Activated T-cell treated with anti-CD3 and anti-CD28 coated beads for 4 hours (primary cell): ENCODE data around the gene CLEC2B.

Experiments used
- DNase-seq: peaks from one replicate; pipeline ENCODE4 v3.0.0-alpha.2; 2020

Gene CLEC2B

DNA sequence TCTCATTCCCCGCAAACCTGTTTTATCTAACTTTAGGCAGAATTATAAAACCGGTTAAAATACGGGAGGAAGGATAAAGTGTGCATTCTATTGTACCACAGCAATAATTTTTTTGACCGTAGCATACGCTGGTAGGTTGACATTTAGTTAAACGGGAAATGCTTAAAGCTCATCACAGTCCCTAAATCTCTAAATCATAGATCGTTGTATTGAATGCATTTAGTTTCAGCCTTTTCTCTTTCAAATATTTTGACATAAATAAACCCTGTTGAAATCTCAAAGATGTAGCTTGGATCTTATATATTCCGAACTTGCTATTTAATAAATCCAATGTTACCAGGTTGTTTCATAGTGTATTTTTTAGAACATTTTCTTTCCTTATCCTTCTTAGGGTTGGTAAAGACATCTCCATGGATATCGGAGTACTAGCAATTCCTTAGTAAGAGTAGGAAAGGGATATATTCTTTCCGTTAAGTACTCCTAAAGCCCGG, 798 bp downstream of the CLEC2B start:
- DNase-seq = no peak

DNA sequence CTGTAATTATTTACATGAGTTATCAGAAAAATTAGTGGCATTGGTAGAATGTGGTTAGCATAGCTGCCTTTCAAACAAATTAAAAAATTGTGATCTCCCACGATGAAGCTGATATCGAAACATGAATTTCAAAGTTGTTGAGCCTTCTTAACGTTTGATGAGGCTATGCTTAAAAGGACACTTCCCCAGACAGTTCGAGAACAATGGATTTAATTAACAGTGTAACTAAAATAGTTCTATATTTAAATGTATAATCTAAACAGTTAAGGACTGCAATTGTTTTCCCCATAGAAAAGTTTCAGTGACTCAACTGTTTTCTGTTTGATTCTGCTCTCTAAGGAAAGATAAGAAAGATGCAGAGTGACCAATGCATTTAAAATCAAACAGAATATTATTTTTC, 1.6 kb downstream of the CLEC2B start:
- DNase-seq = no peak

DNA sequence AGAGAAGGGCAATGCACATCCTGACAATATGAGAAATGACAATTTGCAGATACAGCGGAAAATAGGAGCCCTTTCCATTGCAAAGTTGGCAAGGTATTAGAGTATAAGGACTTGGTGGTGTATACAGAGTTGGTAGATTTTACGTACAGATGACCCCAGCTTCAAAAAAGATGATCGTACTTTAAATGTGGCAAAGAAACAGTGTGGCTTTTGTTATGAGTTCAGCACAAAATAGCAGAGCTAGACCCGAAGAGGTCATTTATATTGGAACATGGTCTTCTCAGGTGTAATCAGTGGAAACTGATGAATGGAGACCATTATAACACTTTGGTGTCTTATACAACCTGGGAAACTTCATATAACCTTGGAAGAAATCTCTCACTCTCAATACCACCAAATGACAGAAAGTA, 2.3 kb downstream of the CLEC2B start:
- no peak for DNase-seq

DNA sequence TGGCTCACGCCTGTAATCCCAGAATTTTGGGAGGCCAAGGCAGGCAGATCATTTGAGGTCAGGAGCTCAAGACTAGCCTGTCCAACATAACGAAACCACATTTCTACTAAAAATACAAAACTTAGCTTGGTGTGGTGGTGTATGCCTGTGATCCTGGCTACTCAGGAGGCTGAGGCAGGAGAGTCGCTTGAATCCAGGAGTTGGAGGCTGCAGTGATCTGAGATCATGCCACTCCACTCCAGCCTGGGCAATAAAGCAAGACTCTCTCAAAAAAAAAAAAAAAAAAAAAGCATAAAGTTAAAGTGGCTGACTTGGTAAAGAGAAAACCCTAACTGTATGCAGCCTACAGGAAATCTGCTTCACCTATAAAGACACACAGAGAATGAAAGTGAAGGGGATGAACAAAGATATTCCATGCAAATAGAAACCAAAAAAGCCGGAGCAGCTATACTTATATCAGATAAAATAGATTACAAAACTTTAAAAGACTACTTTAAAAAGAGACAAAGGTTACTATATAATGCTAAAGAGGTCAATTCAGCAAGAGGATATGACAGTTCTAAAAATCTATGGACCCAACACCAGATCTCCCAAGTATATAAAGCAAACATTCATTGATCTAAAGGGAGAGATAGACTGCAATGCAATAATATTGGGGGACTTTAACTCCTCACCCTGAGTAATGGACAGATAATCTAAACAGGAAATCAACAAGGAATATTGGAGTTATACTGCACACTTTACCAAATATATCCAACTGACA, 4.1 kb downstream of the CLEC2B start:
- DNase-seq = no peak

DNA sequence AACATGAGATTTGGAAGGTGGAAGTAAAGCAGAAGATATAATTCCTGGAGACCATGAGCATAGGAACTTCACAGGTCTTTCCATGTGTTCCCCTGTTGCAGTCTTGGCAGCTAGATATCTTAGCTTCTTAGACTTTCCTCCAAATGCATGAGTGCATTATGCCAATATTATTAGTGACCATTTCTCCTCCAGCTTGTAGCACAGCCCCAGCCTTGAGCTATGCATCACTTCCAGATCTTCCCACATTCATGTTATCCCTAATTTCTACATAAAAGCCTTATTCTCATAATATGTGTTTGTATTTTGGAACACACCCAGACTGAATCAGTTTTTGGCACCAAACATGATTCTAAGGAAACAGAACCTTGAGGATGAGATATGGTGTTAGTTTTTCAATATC, 11.0 kb downstream of the CLEC2B start:
- no peak for DNase-seq

DNA sequence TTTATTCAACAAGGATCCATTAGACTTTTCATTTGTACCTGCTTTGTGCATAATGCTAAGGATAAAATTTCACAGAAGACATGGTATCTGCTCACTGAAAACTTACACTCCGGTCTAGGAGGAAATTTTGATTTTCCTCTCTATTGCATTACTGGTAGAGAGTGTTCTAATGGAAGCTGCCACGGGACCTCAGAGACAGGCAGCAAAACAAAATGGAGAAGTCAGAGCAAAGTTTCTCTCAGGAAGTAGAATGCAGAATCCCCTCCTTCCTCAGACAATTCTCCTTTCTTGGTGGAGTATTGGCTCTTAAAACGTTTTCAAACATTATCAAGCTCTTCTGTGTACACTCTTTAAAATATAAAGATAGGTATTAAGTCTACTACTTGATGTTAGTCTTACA, 12.3 kb downstream of the CLEC2B start:
- no peak for DNase-seq

DNA sequence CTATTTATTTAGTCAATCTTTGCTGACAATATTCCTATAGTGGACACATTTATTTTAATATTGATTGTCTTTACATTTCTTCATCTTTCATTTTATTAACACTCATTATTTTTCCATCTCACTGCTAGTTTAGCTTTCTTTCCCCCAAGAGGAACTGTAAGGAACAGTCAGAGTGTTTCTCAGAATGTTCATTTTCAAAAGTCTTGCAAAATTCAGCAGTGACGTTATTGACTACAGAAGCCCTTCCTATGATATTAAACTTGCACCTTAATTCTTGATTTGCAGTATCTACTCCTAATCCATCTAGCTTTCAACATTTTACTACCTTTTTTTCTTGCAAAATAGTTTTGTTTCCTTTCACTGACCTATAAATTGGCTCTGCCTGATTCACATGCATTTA, 13.0 kb downstream of the CLEC2B start:
- no peak for DNase-seq

DNA sequence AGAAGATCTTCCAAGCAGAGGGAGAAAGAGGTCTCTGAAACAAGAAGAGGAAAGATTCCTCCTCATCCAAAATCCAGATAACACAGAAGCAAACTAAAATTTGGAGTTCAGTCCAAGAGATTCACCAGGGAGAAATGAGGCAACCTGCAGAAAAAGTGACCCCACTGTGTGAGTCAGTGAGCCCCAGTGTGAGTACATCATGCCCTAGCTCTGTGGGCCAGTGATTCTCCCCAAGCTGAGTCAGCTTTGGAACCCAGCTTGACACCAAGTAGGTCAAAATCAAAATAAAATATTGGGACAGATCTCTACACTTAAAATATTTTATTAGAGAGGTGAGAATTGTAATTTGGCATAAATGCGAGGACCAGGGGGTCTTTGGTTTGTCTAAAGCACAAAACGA, 17.2 kb downstream of the CLEC2B start:
- no peak for DNase-seq

DNA sequence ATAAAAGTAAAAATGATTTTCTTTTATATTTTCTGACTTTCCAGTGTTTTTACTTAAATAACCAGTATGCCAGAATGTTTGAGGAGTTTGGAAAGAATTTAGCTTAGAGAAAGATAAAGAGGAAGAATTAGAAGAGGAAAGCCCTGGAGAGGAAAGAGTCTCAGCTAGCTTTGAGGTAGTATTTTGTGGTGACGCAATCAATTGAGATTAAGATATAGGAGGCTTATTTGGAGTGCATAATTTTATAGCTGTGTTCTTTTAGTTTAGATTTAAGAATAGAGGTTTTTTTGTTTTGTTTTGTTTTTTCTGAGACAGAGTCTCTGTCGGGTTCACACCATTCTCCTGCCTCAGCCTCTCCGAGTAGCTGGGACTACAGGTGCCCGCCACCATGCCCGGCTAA, 18.1 kb downstream of the CLEC2B start:
- no peak for DNase-seq

DNA sequence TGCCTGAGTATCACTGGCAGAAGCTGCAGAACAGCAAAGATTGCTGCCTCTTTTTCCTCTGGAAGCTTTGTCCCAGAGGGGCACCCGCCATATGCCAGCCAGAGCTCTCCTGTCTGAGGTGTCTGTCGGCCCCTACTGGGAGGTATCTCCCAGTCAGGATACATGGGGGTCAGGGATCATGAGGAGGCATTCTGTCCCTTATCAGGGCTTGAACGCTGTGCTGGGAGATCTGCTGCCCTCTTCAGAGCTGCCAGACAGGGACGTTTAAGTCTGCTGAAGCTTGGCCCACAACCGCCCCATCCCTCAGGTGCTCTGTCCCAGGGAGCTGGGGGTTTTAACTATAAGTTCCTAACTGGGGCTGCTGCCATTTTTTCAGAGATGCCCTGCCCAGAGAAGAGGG, 20.3 kb downstream of the CLEC2B start:
- DNase-seq = no peak

DNA sequence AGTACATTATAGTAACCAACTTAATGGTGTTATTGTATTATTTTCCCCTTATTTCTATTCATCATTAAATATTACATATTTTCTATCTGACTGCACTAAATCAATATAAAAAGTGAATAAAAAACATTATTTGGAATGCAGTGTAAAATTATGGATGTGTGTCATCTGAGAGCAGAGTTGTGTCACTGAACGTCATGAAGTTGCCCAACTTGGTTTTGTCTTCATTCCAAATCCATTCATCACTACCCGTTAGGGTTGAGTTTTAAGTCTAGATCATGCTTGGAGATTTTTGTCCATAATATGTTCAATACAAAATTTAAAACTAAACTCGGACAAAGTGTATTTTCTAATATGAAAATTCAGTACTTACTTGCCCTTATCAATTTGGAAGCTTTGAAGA, 25.7 kb downstream of the CLEC2B start:
- DNase-seq = no peak

DNA sequence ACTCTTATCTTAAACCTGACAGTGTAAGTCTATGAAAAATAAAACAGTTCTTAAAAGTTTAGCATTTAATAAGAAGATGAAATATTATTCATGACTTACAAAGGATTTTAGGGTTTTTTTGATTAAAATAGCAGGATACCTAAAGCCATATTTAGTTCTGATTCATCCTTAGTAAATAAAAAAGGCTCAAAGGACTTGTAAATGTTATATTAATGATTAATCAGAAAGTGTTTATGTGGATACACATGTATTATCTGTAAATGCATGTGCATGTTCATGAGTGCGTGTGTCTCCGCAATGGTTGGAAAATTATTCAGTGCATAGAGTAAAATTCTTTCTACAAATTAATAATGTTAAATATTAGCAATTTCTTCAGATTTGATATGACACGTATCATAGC, 37.4 kb downstream of the CLEC2B start:
- DNase-seq = no peak

DNA sequence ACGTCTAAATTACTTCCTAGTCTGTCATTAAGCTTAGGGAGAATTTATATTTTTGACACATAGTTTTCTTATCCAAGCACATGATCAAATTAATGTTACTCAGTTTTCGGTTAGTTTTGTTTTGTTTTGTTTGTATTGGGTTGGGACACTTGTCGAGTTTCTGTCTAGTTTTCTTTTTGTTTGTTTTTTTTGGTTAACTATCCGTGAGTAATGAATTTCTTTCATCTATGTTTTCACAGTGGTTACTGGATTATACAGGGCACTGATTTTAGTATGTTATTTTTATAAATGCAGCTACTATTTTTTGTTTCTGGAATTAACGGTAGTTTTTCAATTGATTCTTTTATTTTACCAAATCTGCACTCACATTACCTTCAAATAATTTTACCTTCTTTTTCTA, 39.2 kb downstream of the CLEC2B start:
- no peak for DNase-seq

DNA sequence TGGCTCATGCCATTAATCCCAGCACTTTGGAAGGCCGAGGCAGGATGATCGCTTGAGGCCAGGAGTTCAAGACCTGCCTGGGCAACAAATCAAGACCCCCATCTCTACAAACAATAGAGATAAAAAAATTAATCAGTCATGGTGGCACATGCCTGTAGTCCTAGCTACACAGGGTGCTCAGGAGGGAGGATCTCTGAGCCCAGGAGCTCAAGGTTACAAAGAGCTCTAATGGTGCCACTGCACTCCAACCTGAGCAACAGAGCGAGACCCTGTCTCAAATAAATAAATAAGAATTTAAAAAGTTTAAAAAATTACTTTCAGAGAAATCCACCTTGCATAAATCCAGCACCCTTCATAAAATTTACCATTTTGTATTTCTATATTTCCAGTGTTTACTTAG, 39.7 kb downstream of the CLEC2B start:
- no peak for DNase-seq

DNA sequence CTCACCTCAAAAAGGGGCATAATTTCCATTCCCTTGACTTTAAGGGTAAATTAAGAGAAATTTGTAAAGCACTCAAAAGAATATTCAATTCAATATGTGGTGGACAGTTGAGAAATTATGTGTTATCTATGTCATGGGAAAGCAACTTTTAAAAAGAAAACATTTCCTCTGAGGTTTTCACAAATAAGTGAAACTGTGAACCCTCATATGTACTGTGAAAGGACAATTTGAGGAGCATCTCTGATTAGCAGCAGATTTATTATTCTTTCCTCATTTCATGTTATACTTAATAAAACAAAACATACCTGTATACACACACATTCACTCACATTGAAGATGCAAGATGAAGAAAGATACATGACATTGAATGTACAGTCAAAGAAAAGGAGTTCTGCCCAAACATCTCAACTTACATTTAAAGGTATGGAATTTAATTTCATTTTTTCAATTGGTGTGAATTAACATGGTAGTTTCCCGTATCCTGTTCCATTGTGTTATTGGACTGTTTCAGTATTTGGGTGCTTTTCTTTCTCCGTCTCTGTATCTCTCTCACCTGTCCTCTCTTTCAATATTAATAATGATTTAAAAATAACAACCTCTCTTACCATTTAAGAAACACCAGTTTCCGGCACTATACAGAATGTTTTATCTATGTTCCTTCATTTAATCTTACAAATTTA, 41.8 kb downstream of the CLEC2B start, which contains the start of gene KLRF1:
TSS of gene KLRF1 (plus strand) at position 273 of the 680 bp plus-strand sequence. CDS start at position 337, 64 bp downstream.
- no peak for DNase-seq

DNA sequence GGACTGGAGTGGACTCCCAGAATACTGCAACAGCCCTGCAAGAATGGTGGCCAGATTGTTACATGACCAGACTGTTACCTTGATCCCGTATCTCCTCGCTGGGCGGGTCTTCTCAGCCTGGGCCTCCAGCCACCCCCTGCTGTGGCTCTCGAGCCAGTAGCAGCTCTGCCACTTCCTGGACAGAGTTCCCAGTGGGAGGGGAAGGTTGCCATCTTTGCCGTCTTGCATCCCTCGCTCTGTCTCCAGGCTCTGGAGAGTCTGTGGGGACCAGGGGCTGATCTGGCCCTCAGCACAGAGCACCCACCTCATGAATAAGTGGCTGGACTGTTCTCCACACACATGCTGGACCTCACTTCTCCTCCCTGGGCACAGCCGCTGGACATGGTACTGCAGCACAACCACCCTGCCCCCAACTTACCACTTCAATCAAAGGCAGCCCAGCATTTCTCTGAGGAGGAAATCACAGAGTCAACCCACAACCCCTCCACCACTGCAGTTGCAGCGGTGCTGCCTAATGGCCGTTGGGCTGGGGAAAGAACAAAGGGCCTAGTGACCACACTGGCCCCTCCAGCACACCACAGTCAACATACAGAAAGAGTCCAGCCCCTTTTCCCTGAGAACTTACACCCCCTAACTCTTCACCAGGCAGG, 48.7 kb downstream of the CLEC2B start:
- DNase-seq = no peak

DNA sequence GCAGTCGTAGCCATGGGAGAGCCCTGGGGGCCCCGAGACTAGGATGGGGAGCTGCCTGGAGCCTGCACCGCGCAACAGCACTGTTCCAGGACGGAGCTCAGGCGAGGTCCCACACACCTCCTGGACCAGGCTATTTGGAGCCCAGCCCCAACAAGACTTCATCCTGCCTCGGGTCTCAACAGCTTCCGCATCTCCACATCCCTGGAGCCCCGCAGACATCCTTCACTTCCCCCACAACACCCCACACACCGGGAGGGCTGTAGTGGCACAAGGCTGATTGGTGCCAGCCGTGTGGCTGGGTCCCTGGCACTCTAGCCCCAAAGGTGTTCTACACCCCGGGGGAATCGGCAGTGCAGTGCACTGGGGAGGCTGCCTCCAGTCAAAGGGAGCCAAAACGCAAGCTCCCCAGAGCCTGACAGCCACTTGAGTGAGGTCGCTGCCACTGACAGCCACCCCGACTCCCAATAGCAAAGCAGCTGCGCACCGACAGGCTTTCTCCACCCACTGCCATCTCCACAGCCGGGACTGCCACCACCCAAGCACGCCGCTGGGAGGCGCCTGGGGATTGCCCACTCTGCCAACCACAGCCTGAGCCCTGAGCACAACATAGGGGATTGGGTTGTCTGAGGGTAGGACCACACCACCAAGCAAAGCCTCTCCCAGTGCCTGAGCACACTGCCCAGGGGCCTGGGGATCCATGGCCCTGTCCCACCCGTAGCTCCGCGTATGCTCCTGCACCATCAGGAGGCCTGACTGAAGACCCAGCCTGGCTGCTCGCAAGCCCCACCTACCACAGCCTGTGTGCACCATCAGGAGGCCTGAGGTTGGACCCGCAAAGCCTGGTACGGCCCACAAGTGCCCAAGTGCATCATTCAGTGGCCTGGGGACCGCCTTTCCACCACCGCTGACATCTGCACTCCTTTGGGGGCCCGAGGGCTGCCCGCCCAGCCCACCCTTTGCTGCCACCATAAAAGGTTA, 55.0 kb downstream of the CLEC2B start:
- DNase-seq = peak; percentile 90

DNA sequence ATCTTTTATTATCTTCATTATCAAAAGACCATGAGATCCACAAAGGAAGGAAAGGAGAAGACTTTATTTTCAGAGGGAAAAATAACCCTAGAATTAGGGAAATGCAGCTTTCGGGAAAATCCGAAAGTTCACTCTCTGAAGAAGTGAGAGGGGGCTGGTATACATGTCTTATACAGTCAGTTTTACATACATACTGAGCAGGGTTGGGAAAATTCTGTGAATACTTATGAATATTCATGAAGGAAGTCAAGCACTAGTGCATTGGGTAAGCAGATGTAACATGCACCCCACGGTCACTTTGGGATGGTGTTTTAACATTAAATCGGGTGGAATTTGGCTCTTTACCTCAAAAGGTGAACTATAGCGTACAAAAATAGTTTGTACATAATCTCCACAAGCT, 57.5 kb downstream of the CLEC2B start:
- DNase-seq = no peak

DNA sequence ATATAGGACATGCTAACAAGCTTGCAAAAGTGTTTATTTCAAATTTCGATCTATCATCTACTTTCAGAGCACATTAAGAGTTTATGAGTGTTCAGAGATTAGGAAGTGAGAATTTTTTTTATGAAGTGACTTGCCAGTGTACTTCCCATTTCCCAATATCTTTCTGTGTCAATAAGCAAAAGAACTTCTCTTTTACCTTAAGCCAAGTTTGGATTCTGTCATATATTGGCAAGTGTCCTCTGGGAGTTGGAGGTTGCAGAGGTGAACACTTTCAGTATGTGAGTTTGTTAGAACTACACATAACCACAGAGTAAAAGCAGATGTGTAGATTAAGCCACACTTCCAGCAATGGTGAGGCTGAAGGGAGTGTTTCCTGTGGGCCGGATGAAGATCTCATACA, 58.5 kb downstream of the CLEC2B start:
- no peak for DNase-seq

DNA sequence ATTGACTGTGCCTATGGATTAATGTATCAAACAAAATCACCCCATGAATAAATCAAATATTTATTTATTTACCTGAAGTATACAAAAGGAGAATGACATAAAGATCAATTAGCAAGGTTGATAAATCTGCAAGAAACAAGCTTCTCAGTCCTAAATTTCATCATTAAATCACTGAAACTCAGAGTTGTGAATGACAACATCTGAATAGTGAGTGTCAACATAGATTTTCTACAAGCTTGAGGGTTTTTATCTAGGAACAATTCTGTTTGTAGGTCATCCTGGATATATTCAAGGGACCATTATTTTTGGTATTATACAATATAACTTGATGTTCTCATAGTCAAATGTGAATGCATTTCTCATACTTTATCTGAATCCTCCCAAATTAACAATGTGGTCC, 59.3 kb downstream of the CLEC2B start:
- no peak for DNase-seq

DNA sequence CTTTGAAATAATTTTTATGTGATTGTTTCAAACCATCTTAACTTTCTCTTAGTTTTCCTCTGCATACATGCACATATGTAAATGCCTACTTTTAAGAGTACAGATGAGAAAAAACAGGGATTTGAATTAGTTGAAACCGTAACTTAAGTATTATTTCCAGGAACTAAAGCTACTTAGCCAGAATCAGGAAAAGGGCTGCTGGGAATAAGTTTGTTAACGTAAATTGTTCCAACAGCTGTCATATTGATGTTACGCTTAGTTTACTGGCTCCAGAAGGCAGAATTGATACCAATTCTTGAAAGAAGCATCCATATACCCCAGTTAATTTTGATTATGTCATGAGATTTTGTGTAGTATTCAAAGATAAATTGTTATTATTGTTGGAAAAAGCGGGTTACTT, 59.8 kb downstream of the CLEC2B start:
- no peak for DNase-seq

DNA sequence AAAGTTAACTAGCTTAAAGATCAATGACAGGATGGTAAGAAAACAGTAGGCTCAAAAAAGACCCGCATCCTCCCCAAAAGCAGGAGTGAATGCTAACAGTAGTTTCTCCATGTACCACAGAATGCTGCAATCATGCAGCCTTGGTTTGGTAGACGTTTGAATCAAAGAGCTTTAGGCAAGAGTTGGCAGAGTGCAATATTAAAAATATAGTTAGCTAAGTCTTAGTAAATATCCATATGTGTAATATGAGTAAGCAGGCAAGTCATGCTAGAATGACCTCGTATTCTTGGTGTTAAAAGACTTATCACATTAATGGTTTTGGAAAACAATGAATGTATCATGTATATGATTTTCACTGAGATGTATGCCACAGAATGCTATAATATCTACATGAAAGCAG, 60.6 kb downstream of the CLEC2B start:
- no peak for DNase-seq

DNA sequence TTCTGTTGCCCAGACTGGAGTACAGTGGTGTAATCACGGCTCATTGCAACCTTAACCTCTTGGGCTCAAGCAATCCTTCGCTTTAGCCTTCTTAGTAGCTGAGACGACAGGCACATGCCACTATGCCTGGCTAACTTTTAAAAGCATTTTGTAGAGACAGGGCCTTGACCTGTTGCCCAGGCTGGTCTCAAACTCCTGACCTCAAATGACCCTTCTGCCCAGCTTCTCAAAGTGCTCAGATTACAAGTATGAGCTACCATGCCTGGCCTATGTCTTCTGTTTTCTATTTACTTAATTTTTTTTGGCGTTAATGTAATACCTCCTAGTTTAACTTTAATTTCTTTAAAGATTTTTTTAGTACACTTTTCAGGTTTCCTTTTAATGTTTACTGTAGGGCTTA, 62.4 kb downstream of the CLEC2B start:
- DNase-seq = no peak
